Activated naive CD4-positive, alpha-beta T cell treated with anti-CD3 and anti-CD28 coated beads, Interleukin-2, amount 50 U/mL, for 24 hours (primary cell): Measurements from ENCODE around the gene COG4.
A peak's percentile ranks its signal among the peaks of the same experiment; 100 is the strongest.
"Not testable (repeated sequence)": the region's sequence is repeated elsewhere in the genome, so short reads cannot be mapped to it uniquely, and the experiment has no call there.

Source experiments
- H3K27ac Mint-ChIP-seq: one replicate; pipeline ENCODE4 v1.8.0; 2021; ENCODE audit warnings: mild to moderate bottlenecking, mixed read lengths
- H3K27me3 Mint-ChIP-seq: one replicate; pipeline ENCODE4 v1.8.0; 2021; ENCODE audit warnings: mixed read lengths
- H3K36me3 Mint-ChIP-seq: one replicate; pipeline ENCODE4 v1.8.0; 2021; ENCODE audit warnings: mixed read lengths
- H3K4me1 Mint-ChIP-seq: one replicate; pipeline ENCODE4 v1.8.0; 2021; ENCODE audit warnings: mixed read lengths
- H3K4me3 Mint-ChIP-seq: one replicate; pipeline ENCODE4 v1.8.0; 2021; ENCODE audit warnings: mild to moderate bottlenecking, mixed read lengths
- H3K9me3 Mint-ChIP-seq: one replicate; pipeline ENCODE4 v1.8.0; 2021; ENCODE audit warnings: mixed read lengths

COG4 gene

DNA sequence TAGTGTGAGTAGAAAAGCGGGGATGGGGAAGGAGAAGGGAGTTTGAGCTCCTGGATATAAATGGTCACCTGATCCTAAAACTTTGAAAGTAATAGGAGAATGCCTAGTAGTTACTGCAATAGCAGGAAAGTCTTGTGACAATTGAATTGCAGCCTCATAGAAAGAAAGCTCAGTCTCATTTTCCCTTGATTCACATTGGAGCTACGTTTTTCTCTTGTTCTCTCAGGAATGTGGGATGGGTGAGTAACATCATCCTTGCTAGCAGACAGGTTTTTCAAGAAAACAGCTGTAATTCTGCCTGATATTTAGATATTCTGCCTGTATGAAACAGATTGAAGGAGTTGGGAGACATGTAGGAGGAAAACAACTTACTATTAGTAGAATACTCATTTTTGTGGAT lies 25.6 kb upstream of the COG4 start:
- peak overlapping the region; percentile 37 for H3K27ac Mint-ChIP-seq
- no peaks in the 10 kb centered on the region for H3K27me3 Mint-ChIP-seq
- no peak overlapping the region for H3K4me3 Mint-ChIP-seq
- no peaks in the 10 kb centered on the region for H3K9me3 Mint-ChIP-seq
- H3K4me1 Mint-ChIP-seq, result peaks cover 24% of the 10 kb centered on the region
- peaks cover 16% of the 10 kb centered on the region for H3K36me3 Mint-ChIP-seq

DNA sequence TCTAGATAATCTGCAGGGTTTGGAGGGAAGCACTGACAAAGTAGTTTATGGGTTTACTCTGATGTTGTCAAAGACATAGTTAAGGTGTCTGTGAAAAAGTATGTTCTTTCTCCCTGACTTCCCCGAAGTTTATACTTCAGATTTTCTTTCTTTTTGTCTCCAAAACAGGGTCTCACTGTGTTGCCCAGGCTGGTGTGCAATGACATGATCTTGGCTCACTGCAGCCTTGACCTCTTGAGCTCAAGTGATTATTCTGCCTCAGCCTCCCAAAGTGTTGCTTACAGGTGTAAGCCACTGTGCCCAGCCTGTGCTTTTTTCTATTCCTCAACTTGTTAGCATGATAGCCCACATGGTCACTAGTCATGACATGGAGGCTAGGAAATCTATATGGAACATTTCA lies 21.2 kb upstream of the COG4 start:
- H3K9me3 Mint-ChIP-seq, result no peaks in the 10 kb centered on the region
- no peaks in the 10 kb centered on the region for H3K27me3 Mint-ChIP-seq
- no peak overlapping the region for H3K27ac Mint-ChIP-seq
- no peak overlapping the region for H3K4me3 Mint-ChIP-seq
- peaks cover 22% of the 10 kb centered on the region for H3K36me3 Mint-ChIP-seq
- H3K4me1 Mint-ChIP-seq, result peaks cover 22% of the 10 kb centered on the region

DNA sequence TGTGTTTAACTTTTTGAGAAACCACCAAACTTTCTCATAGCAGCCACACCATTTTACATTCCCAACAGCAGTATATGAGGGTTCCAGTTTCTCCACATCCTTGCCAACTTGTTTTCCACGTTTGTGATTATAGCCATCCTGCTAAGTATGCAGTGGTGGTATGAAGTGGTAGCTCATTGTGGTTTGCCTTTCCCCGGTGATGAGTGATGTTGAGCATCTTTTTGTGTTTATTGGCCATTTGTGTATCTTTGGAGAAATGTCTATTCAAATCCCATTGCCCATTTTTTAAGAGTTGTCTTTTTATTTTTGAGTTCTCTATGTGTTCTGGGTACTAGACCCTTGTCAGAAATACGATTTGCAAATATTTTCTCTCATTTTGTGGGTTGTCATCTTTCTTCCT lies 17.6 kb upstream of the COG4 start:
- H3K27ac Mint-ChIP-seq, result no peak overlapping the region
- H3K9me3 Mint-ChIP-seq, result no peaks in the 10 kb centered on the region
- H3K4me1 Mint-ChIP-seq, result peaks cover 28% of the 10 kb centered on the region
- no peaks in the 10 kb centered on the region for H3K27me3 Mint-ChIP-seq
- no peak overlapping the region for H3K4me3 Mint-ChIP-seq
- H3K36me3 Mint-ChIP-seq, result peaks cover 19% of the 10 kb centered on the region

DNA sequence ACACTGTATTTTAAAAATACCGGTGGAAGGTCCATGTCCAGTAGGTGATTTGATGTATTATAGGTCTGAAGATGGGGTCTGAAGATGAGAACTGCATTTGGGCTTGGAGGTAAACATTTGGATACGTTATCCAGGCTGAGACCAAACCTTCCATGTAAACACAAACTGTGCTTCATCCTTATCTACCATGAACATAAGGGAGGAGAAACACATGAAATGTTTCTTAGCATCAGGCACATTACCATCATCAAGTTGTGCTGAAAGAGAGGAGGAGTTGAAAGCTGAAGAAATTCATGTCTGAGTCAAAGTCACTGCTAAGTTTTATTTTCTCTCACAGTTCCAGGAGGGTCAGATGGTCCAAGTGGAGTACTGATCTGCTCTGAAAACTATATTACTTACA lies 11.6 kb upstream of the COG4 start:
- Mint-ChIP-seq H3K9me3 (no peaks in the 10 kb centered on the region), H3K4me1 (peaks cover 42% of the 10 kb centered on the region), H3K4me3 (no peak overlapping the region), H3K27me3 (no peaks in the 10 kb centered on the region), H3K36me3 (peaks cover 20% of the 10 kb centered on the region), H3K27ac (no peak overlapping the region)

DNA sequence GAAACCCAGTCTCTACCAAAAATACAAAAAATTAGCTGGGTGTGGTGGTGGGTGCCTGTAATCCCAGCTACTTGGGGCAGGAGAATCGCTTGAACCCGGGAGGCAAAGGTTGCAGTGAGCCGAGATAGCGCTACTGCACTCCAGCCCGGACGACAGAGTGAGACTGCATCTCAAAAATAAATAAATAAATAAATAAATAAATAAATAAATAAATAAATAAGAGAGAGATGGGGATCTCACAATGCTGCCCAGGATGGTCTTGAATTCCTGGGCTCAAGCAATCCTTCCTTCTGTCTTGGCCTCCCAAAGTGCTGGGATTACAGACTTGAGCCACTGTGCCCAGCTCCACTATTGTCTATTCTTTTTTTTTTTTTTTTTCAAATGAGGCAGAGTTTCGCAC lies 6.6 kb upstream of the COG4 start:
- not testable (repeated sequence) for H3K9me3 Mint-ChIP-seq, H3K4me3 Mint-ChIP-seq, H3K27me3 Mint-ChIP-seq, H3K27ac Mint-ChIP-seq
- peaks cover 59% of the 10 kb centered on the region for H3K4me1 Mint-ChIP-seq
- H3K36me3 Mint-ChIP-seq, result peaks cover 33% of the 10 kb centered on the region

DNA sequence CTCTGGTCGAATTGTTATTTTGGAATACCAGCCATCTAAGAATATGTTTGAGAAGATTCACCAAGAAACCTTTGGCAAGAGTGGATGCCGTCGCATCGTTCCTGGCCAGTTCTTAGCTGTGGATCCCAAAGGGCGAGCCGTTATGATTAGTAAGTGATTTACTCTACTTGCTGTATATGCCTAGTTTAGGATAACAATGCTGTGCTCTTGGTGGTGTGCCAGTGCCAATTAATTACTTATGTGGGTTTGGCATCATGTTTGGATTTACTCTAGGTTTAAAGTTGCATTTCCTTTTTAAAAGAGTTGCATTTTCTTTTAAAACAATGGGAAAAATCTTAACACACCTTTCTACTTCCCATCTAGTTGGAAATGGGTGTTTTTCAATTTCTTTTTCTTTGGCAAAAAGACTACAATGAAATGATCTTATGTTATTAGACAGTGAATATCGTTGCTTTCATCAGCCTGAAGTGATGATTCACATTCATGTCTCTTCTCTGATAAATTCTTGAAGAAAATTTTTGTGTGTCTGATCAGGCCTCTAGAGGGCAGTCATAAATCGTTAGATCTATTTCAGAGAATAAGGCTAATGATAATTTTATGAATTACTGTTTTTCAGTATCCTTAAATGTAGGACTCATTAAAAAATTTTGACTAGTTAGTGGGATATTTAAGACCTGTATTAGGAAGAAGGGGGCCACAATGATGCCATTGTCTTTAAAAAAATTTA lies 5.9 kb upstream of the COG4 start:
- Mint-ChIP-seq H3K36me3 (peaks cover 31% of the 10 kb centered on the region), H3K9me3 (no peaks in the 10 kb centered on the region), H3K4me3 (peak overlapping the region; percentile 71), H3K27me3 (no peaks in the 10 kb centered on the region), H3K27ac (peak overlapping the region; percentile 93), H3K4me1 (peaks cover 57% of the 10 kb centered on the region)

DNA sequence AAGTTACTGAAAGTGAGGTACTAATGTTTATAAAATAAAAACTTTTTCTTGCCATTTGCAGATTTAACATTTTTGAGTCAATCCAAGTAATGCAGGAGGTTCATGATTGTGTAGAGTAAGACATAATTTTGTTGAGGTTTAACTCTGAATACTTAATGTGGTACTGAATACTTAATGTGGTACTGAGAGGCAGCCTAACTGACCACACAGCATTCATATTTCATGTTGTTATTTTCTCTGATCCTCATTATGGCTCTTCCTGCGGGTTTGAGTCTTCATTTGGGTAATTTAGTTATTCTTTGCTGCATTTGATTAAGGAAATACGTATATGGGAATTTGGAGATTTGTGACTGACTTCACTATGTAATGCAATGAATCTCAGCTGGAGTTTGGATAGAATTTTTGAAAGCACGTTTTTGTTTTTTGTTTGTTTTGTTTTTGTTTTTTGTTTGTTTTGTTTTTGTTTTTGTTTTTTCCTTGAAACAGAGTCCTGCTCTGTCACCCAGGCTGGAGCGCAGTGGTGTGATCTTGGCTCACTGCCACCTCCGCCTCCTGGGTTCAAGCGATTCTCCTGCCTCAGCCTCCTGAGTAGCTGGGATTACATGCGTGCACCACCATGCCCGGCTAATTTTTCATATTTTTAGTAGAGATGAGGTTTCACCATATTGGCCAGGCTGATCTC lies 4.1 kb upstream of the COG4 start:
- Mint-ChIP-seq H3K4me1 (peaks cover 50% of the 10 kb centered on the region), H3K9me3 (no peaks in the 10 kb centered on the region), H3K27ac (peak overlapping the region; percentile 52), H3K27me3 (no peaks in the 10 kb centered on the region), H3K36me3 (peaks cover 27% of the 10 kb centered on the region), H3K4me3 (peak overlapping the region; percentile 76)

DNA sequence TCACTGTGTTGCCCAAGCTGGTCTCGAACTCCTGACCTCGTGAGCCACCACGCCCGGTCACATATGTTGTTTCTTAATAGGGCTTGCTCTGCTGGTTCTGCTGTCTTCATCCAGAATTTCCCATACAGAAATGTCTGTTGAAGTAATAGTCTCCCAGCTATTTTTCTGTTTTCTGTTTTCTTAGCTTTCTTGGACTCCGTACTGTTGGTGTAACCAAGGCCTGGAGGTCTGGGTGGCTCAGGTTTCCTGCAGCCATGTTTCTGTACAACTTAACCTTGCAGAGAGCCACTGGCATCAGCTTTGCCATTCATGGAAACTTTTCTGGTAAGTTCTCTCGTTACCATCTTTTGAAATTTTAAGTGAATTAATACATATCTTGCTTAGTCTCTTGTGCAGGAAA lies 3.0 kb upstream of the COG4 start:
- peak overlapping the region; percentile 76 for H3K4me3 Mint-ChIP-seq
- no peaks in the 10 kb centered on the region for H3K9me3 Mint-ChIP-seq
- H3K36me3 Mint-ChIP-seq, result peaks cover 27% of the 10 kb centered on the region
- no peaks in the 10 kb centered on the region for H3K27me3 Mint-ChIP-seq
- H3K4me1 Mint-ChIP-seq, result peaks cover 53% of the 10 kb centered on the region
- H3K27ac Mint-ChIP-seq, result peak overlapping the region; percentile 62

DNA sequence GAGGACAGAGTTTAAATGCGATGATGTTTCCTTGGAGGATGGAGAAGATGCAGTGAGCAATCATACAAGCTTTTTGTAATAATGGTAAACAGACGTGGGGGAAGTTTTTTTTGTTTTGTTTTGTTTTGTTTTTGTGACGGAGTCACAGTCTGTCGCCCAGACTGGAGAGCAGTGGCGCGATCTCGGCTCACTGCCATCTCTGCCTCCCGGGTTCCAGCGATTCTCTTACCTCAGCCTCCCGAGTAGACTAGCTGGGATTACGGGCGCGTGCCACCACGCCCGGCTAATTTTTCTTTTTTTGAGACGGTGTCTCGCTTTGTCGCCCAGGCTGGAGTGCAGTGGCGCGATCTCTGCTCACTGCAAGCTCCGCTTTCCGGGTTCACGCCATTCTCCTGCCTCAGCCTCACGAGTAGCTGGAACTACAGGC lies 1.1 kb upstream of the COG4 start:
- H3K9me3 Mint-ChIP-seq, H3K27me3 Mint-ChIP-seq: not testable (repeated sequence)
- peak overlapping the region; percentile 100 for H3K4me3 Mint-ChIP-seq
- H3K36me3 Mint-ChIP-seq, result peaks cover 27% of the 10 kb centered on the region
- H3K4me1 Mint-ChIP-seq, result peaks cover 62% of the 10 kb centered on the region
- H3K27ac Mint-ChIP-seq, result peak overlapping the region; percentile 100

DNA sequence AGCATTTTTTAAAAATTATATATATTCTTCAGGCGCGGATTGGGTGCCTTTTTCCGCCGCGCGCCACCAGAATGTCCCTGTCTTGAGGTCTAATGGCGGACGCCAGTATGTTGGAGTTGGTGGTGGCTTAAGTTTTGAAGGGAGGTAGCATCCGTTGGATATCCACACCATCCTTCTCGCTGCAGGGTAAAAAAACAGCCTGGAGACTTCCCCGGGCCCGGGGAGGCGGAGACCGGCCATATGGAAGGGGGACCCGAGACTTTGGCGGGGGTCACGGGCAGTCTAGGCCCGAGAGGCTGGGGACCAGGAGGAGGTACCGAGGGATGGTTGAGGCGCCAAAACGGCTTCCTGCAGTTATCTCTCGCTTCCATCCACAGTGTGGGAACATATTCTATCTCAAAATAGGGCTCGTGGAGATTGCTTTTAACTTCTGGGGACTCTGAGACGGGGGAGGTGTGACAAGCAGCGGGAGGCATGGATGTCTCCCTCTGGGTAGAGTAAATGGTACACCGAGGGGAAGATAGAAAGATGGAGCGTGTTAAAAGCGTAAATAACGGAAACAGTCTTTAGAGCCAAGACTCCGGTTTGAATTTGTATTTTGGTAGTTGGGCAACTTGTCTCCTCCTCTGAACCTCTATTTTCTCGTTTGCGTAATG lies 517 bp upstream of the COG4 start, which contains the start of gene SF3B3:
SF3B3 (plus strand) TSS at position 74 of the 656 bp plus-strand sequence. CDS start 2,841 bp downstream, outside the sequence.
- H3K36me3 Mint-ChIP-seq, result peaks cover 24% of the 10 kb centered on the region
- peaks cover 57% of the 10 kb centered on the region for H3K4me1 Mint-ChIP-seq
- H3K27ac Mint-ChIP-seq, result peak within 1 kb of the TSS; percentile 100
- H3K4me3 Mint-ChIP-seq, result peak within 1 kb of the TSS; percentile 100
- no peaks in the 10 kb centered on the region for H3K9me3 Mint-ChIP-seq
- H3K27me3 Mint-ChIP-seq, result no peaks in the 10 kb centered on the region

DNA sequence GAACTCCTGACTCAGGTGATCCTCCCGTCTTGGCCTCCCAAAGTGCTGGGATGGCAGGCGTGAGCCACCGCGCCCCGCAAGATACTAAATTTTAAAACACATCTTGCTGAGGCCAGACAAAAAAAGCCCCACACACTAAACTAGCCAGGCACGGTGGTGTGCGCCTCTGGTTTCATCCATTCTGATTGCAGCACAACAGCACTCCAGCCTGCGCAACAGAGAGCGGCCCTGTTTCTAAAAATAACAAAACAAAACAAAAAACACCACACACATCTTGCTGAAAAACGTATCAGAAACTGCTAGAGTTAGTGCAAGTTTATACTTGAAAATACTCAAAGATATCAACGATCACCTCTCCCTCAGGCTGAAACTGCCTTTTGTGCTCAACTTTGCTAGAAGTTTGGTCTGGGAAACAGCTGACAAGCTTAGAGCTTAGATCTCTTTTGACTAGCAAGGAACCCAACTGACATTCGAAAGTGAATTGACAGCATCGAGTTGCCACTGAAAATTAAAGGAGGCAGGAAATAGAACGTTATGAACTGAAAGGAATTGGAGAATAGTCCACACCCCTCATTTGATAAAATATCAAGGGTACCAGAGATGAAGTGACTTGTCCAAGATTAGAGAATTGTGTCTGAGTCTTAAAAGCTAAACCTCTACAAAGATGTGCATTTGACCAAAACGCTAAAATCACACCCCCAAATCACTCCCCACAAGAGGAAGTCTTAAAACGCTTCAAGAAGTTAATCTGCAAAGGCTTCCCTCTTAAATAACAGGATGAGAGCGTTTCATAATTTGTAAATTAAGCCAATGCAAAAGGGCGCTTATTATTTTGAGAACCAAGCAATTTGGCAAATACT lies 908 bp downstream of the COG4 start:
- Mint-ChIP-seq H3K4me3 (peak overlapping the region; percentile 100), H3K27me3 (no peaks in the 10 kb centered on the region), H3K9me3 (no peaks in the 10 kb centered on the region), H3K36me3 (peaks cover 22% of the 10 kb centered on the region), H3K27ac (peak overlapping the region; percentile 100), H3K4me1 (peaks cover 49% of the 10 kb centered on the region)

DNA sequence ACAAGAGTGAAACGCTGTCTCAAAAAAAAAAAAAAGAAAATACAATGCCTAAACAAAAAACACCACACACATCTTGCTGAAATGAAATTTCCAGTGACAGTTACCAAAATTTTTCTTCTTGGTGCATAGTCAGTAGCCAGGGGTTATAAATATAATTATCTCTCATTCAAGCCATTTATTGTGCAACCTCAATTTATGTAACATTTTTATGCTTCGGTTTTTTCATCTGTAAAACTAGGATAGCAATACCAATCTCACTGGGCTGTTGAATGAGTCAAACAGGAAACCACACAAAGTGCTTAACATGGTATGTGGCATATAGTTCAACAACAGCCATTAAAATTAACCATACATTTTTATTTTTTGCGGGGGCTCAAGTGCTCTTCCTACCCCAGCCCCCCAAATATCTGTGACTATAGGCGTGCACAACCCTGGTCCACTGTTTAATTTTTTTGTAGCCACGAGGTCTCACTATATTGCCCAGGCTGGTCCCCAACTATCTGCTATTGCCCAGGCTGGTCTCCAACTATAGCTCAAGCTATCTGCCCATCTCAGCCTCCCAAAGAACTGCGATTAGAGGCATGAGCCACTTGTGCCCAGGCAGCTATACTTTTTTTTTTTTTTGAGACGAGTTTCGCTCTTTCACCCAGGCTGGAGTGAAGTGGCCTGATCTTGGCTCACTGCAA lies 2.6 kb downstream of the COG4 start:
- H3K9me3 Mint-ChIP-seq, result no peaks in the 10 kb centered on the region
- peaks cover 33% of the 10 kb centered on the region for H3K4me1 Mint-ChIP-seq
- H3K27me3 Mint-ChIP-seq, result no peaks in the 10 kb centered on the region
- peaks cover 12% of the 10 kb centered on the region for H3K36me3 Mint-ChIP-seq
- peak overlapping the region; percentile 59 for H3K27ac Mint-ChIP-seq
- peak overlapping the region; percentile 67 for H3K4me3 Mint-ChIP-seq

DNA sequence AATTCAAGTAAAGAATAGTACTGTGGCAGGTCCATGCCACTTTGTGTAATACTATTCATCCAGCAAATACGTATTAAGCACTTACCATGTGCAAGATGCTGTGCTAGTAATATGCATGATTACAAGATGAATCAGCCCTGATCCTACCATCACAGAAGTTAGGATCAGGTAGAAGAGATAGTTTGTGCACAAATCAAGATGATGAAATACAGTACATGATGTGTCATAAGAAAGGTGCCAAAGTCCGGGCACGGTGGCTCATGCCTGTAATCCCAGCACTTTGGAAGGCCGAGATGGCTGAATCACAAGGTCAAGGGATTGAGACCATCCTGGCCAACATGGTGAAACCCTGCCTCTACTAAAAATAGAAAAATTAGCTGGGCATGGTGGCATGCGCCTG lies 10.9 kb downstream of the COG4 start:
- Mint-ChIP-seq H3K36me3 (peaks cover 7% of the 10 kb centered on the region), H3K27me3 (no peaks in the 10 kb centered on the region), H3K27ac (no peak overlapping the region), H3K9me3 (no peaks in the 10 kb centered on the region), H3K4me3 (no peak overlapping the region), H3K4me1 (peaks cover 9% of the 10 kb centered on the region)

DNA sequence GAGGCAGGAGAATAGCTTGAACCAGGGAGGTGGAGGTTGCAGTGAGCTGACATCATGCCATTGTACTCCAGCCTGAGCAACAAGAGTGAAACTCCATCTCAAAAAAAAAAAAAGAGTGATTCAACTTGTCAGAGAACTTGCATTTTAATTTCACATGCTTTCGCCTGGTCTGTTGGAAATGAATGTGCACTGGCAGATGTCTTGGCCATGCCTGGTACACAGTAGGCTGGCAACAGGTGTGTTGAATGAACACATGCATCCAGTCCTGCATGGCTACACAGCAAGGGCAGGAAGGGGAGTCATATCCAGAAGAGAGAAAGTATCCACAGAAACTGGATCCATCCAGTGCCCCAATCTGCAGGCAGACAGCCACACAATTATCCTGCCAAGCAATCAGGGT lies 11.5 kb downstream of the COG4 start:
- H3K27me3 Mint-ChIP-seq, result no peaks in the 10 kb centered on the region
- H3K4me1 Mint-ChIP-seq, result peaks cover 9% of the 10 kb centered on the region
- no peaks in the 10 kb centered on the region for H3K9me3 Mint-ChIP-seq
- H3K4me3 Mint-ChIP-seq, result no peak overlapping the region
- no peak overlapping the region for H3K27ac Mint-ChIP-seq
- peaks cover 7% of the 10 kb centered on the region for H3K36me3 Mint-ChIP-seq

DNA sequence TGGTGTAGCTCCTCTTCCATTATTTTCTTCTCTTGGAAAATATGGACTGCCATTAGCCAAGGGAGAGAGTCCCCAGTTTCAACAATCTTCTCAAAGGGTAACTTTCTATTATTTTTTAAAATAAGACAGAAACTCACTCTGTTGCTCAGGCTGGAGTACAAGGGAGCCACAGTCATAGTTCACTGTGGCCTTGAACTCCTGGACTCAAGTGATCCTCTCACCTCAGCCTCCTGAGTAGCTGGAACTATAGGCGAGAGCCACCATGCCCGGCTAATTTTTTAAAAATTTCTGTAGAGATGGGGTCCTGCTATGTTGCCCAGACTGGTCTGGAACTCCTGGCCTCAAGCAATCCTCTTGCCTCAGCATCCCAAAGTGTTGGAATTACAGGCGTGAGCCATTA lies 13.1 kb downstream of the COG4 start:
- no peak overlapping the region for H3K4me3 Mint-ChIP-seq
- H3K4me1 Mint-ChIP-seq, result peaks cover 9% of the 10 kb centered on the region
- peaks cover 7% of the 10 kb centered on the region for H3K36me3 Mint-ChIP-seq
- no peaks in the 10 kb centered on the region for H3K9me3 Mint-ChIP-seq
- peak overlapping the region; percentile 84 for H3K27ac Mint-ChIP-seq
- no peaks in the 10 kb centered on the region for H3K27me3 Mint-ChIP-seq
